Astrocyte of the hippocampus (primary cell): Measurements from ENCODE around the gene RFPL1.

ENCODE experiments used
- DNase-seq: peaks from one replicate; pipeline ENCODE4 v3.0.0; 2011; ENCODE audit warnings: low read depth, low spot score

The RFPL1 gene

GRCh38 chr22:29442976-29443375 lies 4.6 kb downstream of the RFPL1 start:
- no peak for DNase-seq

- peak; percentile 21 for DNase-seq
Observed at GRCh38 chr22:29443452-29443851, 5.1 kb downstream of the RFPL1 start.

DNA sequence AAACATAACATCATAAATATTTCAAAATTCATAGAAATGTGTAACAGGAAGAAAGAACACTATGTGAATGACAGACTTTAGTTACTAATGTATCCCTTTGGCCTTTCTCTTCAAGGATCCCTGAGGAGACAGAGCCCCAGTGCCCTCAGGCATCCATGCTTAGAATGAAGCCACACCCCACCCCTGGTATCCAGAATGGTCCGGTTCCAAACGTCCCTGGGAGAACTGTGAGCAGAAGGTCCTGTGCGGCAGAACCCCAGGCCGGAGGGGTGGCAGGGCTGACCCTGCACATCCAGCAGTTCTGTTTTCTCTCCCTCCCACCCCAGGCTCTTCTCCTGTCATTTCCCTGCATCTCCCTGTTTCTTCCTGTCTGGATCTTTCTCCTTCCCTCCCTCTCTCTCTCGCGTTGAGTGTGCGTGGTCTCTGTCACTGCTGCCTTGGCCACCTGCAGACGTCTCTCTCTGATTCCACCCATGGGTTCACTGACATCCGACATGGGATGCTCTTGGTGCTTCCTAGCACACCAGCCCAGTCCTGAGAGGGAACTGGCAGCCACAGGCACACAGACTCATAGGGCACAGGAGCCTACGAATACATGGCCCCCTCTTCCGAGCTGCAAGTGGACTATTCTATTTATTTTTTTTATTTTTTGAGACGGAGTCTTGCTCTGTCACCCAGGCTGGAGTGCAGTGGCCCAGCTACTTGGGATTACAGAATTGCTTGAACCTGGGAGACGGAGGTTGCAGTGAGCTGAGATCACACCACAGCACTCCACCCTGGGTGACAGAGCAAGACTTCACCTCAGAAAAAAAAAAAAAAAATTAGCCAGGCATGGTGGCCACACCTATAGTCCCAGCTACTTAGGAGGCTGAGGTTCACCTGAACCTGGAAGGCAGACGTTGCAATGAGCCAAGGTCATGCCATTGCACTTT lies 5.7 kb downstream of the RFPL1 start:
- no peak for DNase-seq

GRCh38 chr22:29445508-29445907 lies 7.1 kb downstream of the RFPL1 start:
- DNase-seq, result no peak

DNA sequence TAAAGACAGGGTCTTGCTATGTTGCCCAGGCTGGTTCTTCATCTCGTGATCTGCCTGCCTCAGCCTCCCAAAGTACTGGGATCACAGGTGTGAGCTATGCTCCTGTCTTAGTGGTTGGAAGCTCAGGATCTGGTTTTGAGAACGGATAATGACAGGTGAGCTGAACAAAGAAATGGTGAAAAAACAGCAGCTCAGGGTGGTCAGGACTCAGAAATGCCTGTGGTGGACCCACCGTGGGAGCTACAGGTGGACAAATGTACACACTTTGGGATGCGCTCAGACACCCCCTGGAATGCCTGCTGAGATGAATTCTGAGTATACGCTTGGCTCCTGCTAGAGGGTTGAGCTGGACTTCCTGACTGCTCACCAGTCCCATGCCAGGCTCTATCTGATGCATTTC lies 9.5 kb downstream of the RFPL1 start:
- no peak for DNase-seq

GRCh38 chr22:29449296-29449875 lies 11.0 kb downstream of the RFPL1 start:
- no peak for DNase-seq

- no peak for DNase-seq
Observed at GRCh38 chr22:29450222-29450621, 11.8 kb downstream of the RFPL1 start.

- DNase-seq, result no peak
Observed at GRCh38 chr22:29451863-29452262, 13.5 kb downstream of the RFPL1 start.

DNA sequence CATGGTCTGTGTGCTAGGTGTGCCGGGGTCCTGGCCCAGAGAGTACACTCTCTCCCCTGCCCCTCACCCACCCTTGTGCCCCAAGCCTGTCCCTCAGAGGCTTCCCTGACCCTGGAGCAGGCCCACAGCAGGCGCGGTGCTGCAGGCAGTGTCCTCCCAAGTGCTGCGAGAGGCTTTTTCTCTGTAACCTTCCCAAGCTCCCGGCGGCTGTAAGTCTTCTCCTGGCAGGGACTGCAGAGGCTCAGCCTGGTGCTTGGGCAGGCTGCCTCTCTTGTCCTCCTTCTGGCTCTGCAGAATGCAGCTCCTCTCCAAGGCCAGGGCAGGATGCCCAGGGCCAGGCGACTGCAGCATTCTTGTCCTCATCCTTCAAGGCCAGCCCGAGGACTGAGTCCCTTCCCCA lies 15.9 kb downstream of the RFPL1 start:
- no peak for DNase-seq

GRCh38 chr22:29456211-29456671 lies 17.9 kb downstream of the RFPL1 start:
- DNase-seq, result peak; percentile 56

GRCh38 chr22:29457730-29458129 lies 19.3 kb downstream of the RFPL1 start:
- peak; percentile 49 for DNase-seq

DNA sequence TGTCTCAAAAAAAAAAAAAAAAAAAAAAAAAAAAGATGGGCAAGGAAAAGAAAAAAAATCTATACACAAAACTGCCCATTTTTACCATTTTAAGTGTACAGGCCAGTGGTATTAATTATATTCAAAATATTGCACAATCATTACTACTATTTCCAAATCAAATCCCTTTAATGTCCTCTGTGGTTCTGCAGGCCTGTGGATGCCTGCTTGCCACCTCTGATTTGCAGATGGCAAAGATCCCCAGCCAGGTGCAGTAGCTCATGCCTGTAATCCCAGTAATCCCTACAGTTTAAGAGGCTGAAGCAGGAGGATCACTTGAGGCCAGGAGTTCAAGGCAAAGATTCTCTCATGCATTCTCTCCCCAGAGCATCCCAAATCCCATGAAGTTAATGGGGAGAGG lies 20.2 kb downstream of the RFPL1 start:
- no peak for DNase-seq

GRCh38 chr22:29459773-29460172 lies 21.4 kb downstream of the RFPL1 start:
- no peak for DNase-seq

- no peak for DNase-seq
Observed at GRCh38 chr22:29461263-29461662, 22.9 kb downstream of the RFPL1 start.

DNA sequence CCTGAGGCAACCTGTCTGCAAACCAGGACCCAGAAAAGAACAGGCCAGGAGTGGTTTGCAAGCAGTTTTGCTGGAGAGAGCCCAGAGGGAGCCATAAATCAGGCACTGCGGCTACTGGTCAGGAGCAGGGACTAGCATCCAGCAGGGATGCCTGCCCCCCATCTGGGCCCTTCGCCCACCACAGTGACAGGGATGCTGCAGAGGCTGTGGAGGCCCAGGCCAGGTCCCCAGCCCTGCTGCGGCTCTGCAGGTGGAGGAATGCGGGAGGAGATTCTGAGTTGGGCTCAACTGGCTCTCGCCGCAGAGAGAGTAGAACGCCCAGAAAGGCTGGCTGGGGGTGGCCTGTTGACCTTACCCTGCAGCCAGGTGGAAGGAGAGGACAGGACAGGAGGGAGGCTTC lies 25.2 kb downstream of the RFPL1 start:
- no peak for DNase-seq

- DNase-seq, result no peak
Observed at GRCh38 chr22:29464581-29464980, 26.2 kb downstream of the RFPL1 start.

- DNase-seq, result no peak
Observed at GRCh38 chr22:29469755-29470154, 31.4 kb downstream of the RFPL1 start.

DNA sequence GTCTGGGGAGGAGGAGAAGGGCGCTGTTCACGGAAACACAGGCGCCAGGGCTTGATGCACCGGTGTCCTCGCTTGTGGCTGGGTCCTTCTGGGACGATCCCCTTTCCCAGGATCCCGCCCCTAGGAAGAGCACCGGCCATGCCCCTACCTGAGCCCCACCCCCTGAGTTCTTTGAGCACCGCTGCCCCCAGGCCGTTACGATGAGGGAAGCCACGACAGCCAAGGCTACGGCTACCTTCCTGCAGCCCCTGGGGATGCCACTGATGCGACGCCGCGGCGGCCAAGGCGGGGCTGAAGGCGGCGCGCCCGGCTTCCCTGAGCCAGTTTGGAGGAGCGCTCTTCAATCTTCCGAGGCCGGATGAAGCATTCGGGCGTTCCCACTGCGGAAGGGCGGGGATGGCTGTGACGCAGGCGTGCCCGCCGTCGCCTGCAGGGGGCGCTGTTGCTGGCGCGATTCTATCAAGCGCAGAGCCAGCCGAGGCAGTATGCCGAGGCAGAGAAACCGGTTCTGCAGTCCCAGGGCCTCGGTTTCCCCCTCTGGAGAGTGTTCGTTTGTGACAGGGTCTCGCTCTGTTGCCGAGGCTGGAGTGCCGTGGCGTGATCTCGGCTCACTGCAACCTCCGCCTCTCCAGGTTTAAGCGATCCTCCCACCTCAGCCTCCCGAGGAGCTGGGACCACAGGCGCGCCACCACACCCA lies 31.9 kb downstream of the RFPL1 start:
- DNase-seq, result peak; percentile 79

GRCh38 chr22:29473001-29473400 lies 34.6 kb downstream of the RFPL1 start:
- no peak for DNase-seq

DNA sequence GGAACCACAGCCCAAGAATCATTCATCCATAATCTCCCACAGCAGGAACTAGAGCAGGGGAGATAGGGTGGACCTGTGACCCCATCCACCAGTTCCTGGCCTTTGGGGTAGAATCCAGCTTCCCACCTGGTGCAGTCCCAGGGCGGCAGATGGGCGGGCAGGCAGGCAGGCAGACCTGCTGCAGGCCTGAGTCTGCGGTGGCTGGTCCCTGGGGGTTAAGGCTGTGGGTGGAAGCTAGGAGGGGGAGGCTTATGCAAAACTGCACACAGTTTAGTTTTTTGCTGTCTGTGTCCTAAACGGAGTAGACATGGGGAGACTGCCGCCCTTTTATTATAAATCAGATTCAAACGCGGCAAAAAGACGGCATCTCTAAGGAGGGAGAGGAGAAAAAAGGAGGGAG lies 37.2 kb downstream of the RFPL1 start:
- DNase-seq, result no peak

GRCh38 chr22:29476116-29476515 lies 37.7 kb downstream of the RFPL1 start:
- peak; percentile 41 for DNase-seq

DNA sequence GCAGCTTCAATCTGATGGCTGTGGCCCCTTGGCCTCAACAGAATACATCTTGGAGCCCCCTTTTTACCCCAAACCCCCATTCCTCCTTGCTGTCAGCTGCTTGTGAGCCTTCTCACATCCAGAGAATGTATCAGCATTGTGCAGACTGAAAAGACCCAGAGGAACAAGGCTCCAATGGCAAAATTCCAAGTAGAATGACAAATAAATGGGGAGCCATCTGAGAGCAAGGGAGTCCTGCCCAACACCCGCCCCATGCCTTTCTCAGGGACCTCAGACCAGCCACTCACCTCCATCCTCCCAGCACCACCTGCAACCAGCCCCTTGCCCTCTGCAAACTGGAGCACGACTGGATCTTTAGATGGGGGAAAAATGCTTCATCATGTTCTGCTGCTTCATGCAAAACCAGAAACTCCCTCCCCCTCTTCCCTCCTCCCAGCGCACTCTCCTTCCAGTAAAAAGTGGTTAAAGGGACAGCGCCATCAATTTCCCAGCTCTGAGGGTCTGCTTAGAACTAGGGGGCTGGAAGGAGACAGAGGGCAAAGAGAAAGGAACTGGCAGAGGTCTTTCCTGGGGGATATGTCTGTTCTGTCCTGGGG lies 39.4 kb downstream of the RFPL1 start:
- DNase-seq, result no peak
